Measurements from ENCODE around the gene RASA2.

DNA sequence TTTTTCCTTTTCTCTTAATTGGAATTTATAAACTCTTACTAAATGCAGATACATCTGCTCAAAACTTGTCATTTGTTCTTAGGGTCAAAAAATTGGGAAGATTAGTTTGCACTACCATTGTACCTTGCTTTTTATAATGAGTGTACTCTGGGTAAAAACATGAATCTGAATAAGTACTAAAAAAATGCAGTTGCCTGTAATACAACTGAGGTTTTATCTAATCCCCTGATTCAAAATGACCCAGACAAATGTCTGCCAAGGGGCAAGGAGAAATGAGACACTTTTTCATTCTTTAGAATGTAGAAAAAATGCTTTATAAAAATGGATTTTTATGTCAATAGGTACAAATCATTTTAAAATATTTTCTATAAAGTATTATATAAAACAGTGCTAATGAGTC, 42.4 kb downstream of the RASA2 start:
- no peak for TF ChIP-seq POLR2AphosphoS5 (IDR thresholded peaks at IDR 0.05)
- TF ChIP-seq, protein P1, sequence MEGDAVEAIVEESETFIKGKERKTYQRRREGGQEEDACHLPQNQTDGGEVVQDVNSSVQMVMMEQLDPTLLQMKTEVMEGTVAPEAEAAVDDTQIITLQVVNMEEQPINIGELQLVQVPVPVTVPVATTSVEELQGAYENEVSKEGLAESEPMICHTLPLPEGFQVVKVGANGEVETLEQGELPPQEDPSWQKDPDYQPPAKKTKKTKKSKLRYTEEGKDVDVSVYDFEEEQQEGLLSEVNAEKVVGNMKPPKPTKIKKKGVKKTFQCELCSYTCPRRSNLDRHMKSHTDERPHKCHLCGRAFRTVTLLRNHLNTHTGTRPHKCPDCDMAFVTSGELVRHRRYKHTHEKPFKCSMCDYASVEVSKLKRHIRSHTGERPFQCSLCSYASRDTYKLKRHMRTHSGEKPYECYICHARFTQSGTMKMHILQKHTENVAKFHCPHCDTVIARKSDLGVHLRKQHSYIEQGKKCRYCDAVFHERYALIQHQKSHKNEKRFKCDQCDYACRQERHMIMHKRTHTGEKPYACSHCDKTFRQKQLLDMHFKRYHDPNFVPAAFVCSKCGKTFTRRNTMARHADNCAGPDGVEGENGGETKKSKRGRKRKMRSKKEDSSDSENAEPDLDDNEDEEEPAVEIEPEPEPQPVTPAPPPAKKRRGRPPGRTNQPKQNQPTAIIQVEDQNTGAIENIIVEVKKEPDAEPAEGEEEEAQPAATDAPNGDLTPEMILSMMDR (IDR thresholded peaks at IDR 0.05): no peak
- no peak for TF ChIP-seq POLR2A (IDR thresholded peaks at IDR 0.05)

Data from prostate gland (tissue), 2 donors.